ENCODE data around the gene LRP1B. TPM values are rescaled to one million over a fixed set of nuclear protein-coding genes. Genes with fewer than 3 reads are reported as not detected.

Gene LRP1B
- total RNA-seq, 4 donors from 2014 or later, result 0.85 to 3.3 (median 1.1) TPM; not detected in 1

DNA sequence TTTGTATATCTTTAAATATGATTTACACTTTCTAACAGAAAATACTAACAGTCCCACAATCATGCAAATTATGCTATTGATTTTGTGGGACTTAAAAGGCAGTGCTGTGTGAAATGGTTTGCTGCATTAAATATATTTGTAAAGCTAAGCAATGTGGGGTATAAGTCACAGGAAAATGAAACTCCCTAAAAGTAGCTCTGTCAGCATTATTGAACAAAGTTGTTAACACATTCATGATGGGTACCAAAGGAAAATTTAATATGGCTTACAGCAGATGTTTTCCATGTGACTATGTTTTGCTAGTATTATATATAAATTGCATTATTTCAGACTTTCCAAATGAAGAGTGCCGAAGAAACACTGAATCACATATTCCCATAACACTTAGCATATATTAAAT, 1450.0 kb downstream of the LRP1B start:
- Histone ChIP-seq H3K27me3 (no peaks in the 10 kb centered on the region), H3K36me3 (no peaks in the 10 kb centered on the region), H3K4me3 (no peak overlapping the region), H3K9me3 (no peaks in the 10 kb centered on the region), H3K27ac (no peak overlapping the region), H3K4me1 (no peaks in the 10 kb centered on the region)
- DNase-seq, result no peak
- no peak for TF ChIP-seq POLR2A (IDR thresholded peaks at IDR 0.05)
- TF ChIP-seq, protein P1, sequence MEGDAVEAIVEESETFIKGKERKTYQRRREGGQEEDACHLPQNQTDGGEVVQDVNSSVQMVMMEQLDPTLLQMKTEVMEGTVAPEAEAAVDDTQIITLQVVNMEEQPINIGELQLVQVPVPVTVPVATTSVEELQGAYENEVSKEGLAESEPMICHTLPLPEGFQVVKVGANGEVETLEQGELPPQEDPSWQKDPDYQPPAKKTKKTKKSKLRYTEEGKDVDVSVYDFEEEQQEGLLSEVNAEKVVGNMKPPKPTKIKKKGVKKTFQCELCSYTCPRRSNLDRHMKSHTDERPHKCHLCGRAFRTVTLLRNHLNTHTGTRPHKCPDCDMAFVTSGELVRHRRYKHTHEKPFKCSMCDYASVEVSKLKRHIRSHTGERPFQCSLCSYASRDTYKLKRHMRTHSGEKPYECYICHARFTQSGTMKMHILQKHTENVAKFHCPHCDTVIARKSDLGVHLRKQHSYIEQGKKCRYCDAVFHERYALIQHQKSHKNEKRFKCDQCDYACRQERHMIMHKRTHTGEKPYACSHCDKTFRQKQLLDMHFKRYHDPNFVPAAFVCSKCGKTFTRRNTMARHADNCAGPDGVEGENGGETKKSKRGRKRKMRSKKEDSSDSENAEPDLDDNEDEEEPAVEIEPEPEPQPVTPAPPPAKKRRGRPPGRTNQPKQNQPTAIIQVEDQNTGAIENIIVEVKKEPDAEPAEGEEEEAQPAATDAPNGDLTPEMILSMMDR (IDR thresholded peaks at IDR 0.05), result no peak

DNA sequence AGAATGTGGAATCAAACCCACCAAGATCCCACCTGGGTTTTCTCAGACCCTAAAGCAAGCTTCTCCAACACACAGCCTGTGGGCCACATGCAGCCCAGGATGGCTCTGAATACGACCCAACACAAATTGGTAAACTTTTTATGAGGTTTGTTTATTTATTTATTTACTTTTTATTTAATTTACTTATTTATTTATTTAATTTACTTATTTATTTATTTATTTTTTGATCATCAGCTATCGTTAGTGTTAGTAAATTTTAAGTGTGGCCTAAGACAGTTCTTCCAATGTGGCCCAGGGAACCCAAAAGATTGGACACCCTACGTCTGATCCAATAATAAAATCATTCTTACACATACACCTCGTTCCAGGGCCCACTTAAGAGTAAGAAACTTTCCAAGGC, 1451.1 kb downstream of the LRP1B start:
- no peak overlapping the region for H3K4me3 ChIP-seq
- H3K27ac ChIP-seq, result no peak overlapping the region
- DNase-seq, result no peak
- no peaks in the 10 kb centered on the region for H3K9me3 ChIP-seq
- H3K36me3 ChIP-seq, result no peaks in the 10 kb centered on the region
- no peak for TF ChIP-seq POLR2A (IDR thresholded peaks at IDR 0.05)
- TF ChIP-seq, protein P1 (IDR thresholded peaks at IDR 0.05), result no peak
- no peaks in the 10 kb centered on the region for H3K4me1 ChIP-seq
- no peaks in the 10 kb centered on the region for H3K27me3 ChIP-seq

DNA sequence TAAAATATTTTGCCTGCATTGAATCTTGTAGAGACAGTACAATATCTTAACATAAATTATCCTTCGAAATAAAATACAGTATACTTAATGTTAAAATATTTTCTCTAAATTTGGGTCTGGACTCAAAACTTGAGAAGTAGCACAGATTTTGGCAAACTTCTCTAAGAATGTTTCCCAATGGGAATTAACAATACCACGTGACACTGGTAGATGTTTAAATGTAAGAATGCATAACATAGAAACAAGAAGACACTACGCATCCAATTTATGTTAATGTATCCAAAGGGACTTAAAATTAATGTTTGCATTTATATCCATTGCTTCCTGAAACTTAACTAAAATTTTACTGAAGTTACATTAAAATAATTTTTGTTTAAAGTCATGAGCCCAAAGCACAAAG, 1460.9 kb downstream of the LRP1B start:
- Histone ChIP-seq H3K27me3 (no peaks in the 10 kb centered on the region), H3K27ac (no peak overlapping the region), H3K4me1 (no peaks in the 10 kb centered on the region), H3K9me3 (no peaks in the 10 kb centered on the region), H3K4me3 (no peak overlapping the region), H3K36me3 (no peaks in the 10 kb centered on the region)
- no peak for TF ChIP-seq POLR2A (IDR thresholded peaks at IDR 0.05)
- TF ChIP-seq, protein P1 (IDR thresholded peaks at IDR 0.05), result no peak
- DNase-seq, result no peak

DNA sequence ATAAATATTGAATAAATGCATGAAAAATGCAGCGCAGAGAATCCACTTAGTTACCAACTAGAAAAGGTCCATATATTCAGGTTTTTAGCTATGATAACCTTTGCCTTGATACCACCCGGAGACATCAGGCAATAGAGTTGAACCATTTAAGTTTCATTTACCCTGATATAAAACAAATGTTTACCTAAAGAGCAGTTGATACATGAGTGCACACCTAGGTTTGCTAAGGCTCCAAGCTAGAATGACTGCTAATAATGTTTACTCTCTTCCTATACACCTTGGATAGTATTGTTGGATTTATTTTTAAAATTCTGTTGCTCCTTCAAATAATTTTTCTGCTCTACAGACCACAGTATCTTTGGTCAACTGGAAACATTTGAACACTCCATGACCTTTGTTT, 1463.6 kb downstream of the LRP1B start:
- H3K36me3 ChIP-seq, result no peaks in the 10 kb centered on the region
- no peak for DNase-seq
- H3K27me3 ChIP-seq, result no peaks in the 10 kb centered on the region
- no peaks in the 10 kb centered on the region for H3K4me1 ChIP-seq
- H3K27ac ChIP-seq, result no peak overlapping the region
- H3K4me3 ChIP-seq, result no peak overlapping the region
- TF ChIP-seq, protein P1 (IDR thresholded peaks at IDR 0.05), result no peak
- TF ChIP-seq POLR2A (IDR thresholded peaks at IDR 0.05), result no peak
- H3K9me3 ChIP-seq, result no peaks in the 10 kb centered on the region

DNA sequence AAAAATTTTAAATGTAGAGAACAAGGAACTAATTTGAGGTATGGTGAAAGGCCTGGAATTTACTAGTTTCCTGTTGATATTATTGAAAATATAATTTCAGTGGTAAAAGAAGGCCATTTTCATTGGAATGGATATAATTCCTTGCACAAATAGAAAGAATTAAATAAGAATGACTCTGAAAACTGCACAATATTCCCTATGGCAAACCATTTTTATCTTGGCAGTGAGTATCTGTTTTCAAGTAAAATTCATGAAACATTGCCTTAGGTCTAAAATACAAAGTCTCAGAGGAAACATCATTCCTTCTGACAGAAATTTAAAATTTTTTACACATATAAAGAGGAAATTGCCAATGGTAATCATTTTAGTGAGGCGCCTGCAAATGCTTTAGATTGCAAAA, 1468.3 kb downstream of the LRP1B start:
- H3K4me3 ChIP-seq, result no peak overlapping the region
- H3K27me3 ChIP-seq, result no peaks in the 10 kb centered on the region
- TF ChIP-seq, protein P1 (IDR thresholded peaks at IDR 0.05), result no peak
- no peak for TF ChIP-seq POLR2A (IDR thresholded peaks at IDR 0.05)
- no peaks in the 10 kb centered on the region for H3K4me1 ChIP-seq
- H3K9me3 ChIP-seq, result no peaks in the 10 kb centered on the region
- no peak for DNase-seq
- H3K36me3 ChIP-seq, result no peaks in the 10 kb centered on the region
- H3K27ac ChIP-seq, result no peak overlapping the region

Data from Peyer's patch (tissue), 4 donors.